ENCODE measurements around the gene MET.

- no peak for TF ChIP-seq POLR2A (IDR thresholded peaks at IDR 0.05; ENCODE audit: low read length)
- TF ChIP-seq GATA1 (IDR thresholded peaks at IDR 0.05; ENCODE audit: low read depth, low read length): no peak
Observed at GRCh38 chr7:116704650-116705228, 32.7 kb downstream of the MET start.

Measured in erythroblast (primary cell).